Fibroblast of lung (primary cell): Measurements from ENCODE around the gene HRC.

ENCODE experiments used
- EZH2 ChIP-seq: IDR thresholded peaks from 2 replicates; pipeline ENCODE4 v1.5.1; 2012; ENCODE audit warnings: low read length, control low read depth, mild to moderate bottlenecking; ENCODE audit errors: missing control alignments
- TF ChIP-seq, protein P1 (sequence below), 2 donors: IDR thresholded peaks in 1 of 2; conservative IDR thresholded peaks in 1 of 2; 1 replicate in 1 of 2; 2 replicates in 1 of 2; pipeline ENCODE4 v1.5.1; 2011 to 2012; ENCODE audit warnings: low read length in 2 of 2, control low read depth in 1 of 2, inconsistent platforms in 1 of 2, low read depth in 1 of 2, mild to moderate bottlenecking in 1 of 2

DNA sequence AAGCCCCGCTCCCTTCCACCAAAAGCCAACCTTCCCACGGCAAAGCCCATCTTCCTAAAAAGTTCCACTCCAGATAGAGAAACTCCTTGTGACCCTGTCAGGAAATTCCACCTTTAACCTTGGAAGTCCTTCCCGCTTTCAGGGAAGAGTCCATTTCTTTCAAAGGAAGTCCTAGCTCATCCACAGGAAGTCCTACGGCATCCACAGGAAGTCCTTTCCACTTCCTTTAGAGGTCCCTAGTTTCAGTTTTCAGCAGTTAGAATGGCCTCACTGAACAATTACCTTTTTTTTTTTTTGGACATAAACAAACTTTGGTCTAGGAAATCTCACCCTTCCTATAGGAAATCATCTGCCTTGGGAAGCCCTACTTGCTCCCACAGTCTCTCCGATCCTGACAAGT lies 34.1 kb upstream of the HRC start:
- TF ChIP-seq, protein P1, sequence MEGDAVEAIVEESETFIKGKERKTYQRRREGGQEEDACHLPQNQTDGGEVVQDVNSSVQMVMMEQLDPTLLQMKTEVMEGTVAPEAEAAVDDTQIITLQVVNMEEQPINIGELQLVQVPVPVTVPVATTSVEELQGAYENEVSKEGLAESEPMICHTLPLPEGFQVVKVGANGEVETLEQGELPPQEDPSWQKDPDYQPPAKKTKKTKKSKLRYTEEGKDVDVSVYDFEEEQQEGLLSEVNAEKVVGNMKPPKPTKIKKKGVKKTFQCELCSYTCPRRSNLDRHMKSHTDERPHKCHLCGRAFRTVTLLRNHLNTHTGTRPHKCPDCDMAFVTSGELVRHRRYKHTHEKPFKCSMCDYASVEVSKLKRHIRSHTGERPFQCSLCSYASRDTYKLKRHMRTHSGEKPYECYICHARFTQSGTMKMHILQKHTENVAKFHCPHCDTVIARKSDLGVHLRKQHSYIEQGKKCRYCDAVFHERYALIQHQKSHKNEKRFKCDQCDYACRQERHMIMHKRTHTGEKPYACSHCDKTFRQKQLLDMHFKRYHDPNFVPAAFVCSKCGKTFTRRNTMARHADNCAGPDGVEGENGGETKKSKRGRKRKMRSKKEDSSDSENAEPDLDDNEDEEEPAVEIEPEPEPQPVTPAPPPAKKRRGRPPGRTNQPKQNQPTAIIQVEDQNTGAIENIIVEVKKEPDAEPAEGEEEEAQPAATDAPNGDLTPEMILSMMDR (conservative IDR thresholded peaks at IDR 0.05 in 1 of 2, IDR thresholded peaks at IDR 0.05 in 1 of 2; ENCODE audit: low read depth in 1 of 2, low read length in 2 of 2) = no peak
- no peak for TF ChIP-seq EZH2
